Measurements from ENCODE around the gene C1QL4.
"Not testable (repeated sequence)": the region's sequence is repeated elsewhere in the genome, so short reads cannot be mapped to it uniquely, and the experiment has no call there.

Gene C1QL4

DNA sequence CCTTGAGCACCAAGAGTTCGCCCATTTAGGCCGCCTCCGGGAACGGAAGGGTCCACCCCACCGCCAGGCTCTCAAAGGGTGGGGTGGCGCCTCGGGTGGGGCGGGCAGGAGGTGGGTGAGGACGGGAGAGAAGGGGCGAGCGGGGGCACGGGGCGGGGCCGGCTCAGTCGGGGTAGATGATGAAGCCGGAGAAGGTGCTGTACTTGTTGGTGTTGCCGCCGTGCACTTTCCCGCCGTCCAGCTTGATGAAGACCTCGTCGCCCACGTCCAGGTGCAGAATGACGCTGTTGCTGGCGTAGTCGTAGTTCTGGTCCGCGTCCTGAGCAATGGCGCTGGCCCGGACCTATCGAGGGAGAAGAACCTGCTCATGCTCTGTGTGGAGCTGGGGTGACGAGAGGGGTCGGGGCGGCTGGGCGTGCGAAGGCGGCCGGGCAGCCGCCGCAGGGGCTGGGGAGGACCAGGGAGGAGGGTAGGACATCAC is 4.1 kb downstream of the C1QL4 start:
- DNase-seq, result no peak

DNA sequence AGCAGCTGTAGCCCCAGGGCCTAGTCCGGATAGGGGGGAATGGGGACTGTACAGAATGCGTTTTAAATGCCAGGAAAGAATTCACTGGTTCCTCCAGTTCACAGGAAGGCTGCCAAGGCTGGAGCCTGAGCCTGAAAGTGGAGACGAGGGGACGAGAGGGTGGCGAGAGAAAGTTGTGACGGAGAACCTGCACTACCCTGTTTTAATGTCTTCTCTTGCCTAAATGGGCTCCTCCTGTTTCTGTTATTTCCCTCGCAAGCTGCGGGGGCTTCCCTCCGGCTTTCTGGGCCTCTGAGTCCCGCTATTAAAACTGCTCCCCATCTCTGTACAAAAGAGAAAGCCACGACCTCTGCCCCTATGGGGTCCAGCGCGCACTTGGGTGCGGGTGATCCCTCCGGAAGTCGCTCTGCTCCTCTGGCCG is 4.5 kb downstream of the C1QL4 start:
- DNase-seq, result no peak

DNA sequence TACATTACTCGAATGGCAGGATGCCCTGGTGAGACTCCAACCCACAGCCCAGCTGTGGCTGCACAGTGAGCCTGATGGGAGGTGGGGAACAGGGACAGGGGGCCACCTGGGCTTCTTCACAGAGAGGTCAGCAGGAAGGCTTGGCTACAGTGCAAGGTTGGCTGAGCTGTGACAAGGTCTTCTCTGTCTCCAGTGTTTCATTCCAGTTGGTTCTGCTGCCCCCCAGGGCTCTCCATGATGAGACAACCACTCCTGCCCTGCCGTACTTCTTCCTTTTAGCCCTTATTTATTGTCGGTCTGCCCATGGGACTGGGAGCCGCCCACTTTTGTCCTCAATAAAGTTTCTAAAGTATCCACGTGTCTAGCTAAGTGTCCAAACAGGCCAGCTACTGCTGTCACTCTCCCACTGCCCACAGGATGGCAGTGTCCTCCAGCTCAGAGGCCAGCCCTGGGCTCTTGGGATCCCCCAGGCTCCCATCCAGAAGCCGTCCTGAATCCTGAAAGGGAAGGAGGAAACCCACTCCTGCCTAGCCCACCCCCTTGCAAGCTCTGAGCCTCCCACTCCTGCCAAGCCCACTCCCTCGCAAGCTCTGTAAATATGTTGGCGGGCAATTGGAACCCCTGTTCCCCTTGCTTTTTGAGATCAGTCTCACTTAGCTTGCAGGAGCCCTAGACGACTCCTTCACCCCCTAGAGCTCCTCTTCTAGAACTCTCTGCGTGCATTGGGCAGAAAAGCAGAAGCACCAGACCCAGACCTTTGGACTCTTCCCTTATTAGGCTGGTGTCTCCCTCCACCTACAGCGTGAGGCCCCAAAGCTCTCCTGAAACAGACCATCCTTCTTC is 5.4 kb downstream of the C1QL4 start:
- DNase-seq, result no peak

DNA sequence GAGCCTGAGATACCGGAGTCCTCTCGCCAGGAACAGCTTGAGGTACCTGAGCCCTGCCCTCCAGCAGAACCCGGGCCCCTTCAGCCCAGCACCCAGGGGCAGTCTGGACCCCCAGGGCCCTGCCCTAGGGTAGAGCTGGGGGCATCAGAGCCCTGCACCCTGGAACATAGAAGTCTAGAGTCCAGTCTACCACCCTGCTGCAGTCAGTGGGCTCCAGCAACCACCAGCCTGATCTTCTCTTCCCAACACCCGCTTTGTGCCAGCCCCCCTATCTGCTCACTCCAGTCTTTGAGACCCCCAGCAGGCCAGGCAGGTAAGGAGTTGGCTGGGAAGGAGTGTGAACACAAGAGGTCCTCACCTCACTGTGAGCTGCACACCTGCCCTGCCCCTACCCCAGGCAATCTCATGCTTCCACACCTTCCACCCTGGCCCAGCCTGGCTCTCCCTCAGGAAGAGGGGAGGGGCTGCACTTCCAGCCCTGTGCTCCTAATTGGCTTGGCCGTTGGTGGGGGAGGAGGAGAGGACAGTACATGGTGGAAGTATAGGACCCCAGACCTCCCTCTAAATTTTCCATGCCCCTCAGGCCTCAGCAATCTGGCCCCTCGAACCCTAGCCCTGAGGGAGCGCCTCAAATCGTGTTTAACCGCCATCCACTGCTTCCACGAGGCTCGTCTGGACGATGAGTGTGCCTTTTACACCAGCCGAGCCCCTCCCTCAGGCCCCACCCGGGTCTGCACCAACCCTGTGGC is 6.2 kb downstream of the C1QL4 start:
- DNase-seq, result no peak

DNA sequence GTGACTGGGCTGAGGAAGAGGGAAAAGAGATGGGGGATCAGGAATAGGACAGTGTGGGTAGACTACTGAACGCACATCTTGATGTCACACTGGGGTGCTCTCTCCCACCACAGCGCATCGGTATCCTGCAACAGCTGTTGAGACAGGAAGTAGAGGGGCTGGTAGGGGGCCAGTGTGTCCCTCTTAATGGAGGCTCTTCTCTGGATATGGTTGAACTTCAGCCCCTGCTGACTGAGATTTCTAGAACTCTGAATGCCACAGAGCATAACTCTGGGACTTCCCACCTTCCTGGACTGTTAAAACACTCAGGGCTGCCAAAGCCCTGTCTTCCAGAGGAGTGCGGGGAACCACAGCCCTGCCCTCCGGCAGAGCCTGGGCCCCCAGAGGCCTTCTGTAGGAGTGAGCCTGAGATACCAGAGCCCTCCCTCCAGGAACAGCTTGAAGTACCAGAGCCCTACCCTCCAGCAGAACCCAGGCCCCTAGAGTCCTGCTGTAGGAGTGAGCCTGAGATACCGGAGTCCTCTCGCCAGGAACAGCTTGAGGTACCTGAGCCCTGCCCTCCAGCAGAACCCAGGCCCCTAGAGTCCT is 6.9 kb downstream of the C1QL4 start:
- DNase-seq, result no peak

DNA sequence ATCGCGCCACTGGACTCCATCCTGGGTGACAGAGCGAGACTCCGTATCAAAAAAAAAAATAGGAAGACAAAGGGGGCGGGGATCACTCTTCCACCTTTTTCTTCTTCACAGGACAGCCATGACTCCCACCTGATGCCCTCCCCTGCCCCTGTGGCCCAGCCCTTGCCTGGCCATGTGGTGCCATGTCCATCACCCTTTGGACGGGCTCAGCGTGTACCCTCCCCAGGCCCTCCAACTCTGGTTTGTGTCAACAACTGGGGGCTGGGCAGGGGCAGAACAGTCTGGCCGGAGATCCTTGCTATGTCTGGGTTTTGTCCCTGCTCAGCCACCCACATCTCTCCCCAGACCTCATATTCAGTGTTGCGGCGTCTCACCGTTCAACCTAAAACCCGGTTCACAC is 8.2 kb downstream of the C1QL4 start:
- no peak for DNase-seq

DNA sequence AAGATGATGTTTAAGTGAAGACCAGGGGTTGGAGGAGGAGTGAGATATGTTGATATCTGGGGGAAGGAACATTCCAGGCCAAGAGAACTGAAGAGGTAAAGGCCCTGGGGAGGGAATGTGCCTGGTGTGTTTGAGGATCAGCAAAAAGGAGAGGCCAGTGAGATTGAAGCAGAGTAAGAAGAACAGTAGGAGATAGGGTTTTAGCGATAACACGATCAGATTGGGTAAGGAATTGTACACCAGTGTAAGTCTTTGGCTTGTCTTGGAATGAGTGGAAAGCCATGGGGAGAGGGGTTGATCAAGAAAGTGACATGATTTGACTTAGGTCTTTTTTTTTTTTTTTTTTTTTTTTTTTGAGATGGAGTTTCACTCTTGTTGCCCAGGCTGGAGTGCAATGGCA is 9.1 kb downstream of the C1QL4 start:
- no peak for DNase-seq

DNA sequence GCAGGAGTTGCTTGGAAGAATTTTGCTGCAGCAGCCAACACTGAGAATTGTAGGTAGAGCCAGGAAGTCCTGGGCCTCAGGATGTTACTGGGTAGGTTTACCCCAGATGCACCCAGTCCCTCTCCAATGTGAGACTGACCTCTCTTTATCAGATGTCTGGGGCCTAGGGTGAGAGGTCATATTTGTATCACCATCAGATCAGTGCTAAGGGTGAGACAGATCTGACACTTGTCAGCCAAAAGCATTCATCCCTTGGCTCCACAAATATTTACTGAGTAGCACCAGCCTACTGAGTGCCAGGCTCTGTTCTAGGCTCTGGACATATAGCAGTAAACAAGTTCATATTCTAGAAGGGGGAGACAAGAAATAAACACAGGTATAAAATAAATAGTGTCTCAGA is 9.6 kb downstream of the C1QL4 start:
- no peak for DNase-seq

DNA sequence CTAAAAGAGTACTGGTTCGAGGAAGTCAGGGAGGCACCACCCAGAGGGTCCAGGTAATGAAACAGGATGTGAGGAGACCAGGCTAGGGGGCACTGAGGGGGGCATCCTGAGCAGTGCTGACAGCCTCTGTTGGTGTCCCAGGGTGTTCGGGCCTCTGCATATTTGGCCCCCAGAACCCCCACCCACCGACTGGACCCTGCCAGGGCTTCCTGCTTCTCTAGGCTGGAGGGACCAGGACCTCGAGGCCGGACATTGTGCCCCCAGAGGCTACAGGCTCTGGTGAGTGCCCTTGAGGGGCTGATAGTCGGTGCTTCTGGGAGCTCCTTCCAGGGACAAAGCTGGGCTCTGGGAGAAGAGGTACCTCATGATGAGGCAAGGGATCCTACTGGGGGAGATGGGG is 11.4 kb downstream of the C1QL4 start:
- no peak for DNase-seq

DNA sequence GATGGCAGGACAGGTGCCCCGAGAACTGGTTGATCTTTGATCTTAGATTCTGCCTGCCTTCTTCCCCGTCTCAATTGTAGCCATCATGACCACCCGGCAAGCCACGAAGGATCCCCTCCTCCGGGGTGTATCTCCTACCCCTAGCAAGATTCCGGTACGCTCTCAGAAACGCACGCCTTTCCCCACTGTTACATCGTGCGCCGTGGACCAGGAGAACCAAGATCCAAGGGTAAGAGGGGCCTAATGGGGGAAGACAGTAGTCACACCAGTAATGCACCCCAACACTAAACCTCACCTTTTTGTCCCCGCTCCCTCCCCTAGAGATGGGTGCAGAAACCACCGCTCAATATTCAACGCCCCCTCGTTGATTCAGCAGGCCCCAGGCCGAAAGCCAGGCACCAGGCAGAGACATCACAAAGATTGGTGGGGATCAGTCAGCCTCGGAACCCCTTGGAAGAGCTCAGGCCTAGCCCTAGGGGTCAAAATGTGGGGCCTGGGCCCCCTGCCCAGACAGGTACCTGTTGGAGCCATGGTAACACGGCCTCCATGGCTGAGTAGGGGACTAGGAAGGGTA is 13.4 kb downstream of the C1QL4 start:
- DNase-seq, result no peak

DNA sequence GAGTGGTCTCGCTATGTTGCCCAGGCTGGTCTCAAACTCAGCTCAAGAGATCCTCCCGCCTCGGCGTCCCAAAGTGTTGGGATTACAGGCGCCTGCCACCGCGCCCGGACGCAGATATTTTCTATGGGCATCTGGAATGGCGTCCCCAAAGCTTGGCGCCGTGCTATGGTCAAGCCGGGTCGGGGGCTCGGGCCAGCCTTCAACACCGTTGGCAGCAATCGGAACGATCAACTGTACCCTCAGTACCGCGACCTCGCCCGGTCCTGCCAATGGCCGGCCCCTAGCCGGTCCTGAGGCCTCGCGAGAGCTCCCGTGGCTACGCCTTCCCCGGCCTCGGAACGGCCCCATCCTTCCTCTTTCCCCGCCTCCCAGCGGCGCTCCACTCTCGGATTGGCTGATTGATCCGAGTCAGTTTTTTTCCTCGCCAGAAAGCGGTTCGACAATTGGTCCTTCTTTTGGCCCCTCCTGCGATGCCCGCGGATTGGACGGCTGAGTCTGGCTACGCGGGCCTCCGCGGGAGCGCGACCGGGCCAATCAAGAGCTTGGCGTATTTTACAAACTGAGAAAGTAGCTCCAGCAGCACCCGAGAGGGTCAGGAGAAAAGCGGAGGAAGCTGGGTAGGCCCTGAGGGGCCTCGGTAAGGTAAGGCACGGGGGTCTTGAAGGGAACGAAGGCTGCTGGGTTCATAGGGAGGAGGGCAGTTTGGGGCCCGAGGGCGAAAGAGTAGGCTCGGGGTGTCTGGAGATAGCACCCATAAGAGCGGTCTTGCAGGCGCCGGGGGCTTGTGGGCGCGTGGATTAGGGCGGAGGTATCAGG is 14.1 kb downstream of the C1QL4 start, which contains the start of gene TROAP:
Gene TROAP, plus strand, starts transcription at position 548 of the 816 bp plus-strand sequence. CDS start 354 bp downstream, outside the sequence.
- DNase-seq, result peak; percentile 76 to 97

DNA sequence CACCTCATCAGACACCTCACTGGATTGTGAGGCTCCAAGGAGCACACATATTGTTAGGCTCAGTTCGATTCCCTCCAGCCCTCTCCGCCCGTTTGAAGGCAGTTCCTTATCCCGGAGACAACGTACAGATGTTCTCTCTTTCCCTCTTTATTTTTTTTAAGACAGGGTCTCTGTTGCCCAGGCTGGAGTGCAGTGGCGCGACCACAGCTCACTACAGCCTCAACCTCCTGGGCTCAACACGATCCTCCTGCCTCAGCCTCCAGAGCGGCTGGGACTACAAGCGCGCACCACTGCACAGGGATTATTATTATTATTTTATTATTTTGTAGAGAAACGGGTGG is 14.7 kb downstream of the C1QL4 start:
- no peak for DNase-seq

DNA sequence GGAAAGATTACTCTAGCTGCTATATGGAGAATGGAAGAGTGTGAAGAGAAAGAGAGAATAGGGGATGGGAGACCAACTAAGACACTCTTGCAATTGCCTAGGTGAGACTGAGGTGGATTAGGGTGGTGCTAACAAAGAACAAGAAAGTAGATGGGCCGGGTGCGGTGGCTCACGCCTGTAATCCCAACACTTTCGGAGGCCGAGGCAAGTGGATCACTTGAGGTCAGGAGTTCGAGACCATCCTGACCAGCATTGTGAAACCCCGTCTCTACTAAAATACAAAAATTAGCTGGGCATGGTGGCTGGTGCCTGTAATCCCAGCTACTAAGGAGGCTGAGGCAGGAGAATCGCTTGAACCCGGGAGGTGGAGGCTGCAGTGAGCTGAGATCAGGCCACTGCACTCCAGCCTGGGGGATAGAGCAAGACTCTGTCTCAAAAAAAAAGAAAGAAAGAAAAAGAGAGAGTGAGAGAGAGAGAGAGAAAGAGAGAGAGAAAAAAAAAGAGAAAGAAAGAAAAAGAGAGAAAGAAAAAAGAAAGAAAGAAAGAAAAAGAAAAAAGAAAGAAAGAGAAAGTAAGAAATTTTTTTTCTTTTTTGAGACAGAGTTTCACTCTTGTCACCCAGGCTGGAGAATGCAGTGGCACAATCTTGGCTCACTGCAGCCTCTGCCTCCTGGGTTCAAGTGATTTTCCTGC is 16.4 kb downstream of the C1QL4 start:
- DNase-seq, result not testable (repeated sequence)

DNA sequence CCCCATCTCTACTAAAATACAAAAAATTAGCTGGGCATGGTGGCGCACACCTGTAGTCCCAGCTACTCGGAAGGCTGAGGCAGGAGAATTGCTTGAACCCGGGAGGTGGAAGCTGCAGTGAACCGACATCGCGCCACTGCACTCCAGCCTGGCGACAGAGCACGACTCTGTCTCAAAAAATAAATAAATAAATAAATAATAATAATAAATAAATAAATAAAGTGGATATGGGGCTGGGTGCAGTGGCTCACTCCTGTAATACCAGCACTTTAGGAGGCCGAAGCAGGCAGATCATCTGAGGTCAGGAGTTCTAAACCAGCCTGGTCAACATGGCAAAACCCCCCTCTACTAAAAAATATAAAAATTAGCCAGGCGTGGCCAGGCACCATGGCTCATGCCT is 19.9 kb downstream of the C1QL4 start:
- DNase-seq, result not testable (repeated sequence)

DNA sequence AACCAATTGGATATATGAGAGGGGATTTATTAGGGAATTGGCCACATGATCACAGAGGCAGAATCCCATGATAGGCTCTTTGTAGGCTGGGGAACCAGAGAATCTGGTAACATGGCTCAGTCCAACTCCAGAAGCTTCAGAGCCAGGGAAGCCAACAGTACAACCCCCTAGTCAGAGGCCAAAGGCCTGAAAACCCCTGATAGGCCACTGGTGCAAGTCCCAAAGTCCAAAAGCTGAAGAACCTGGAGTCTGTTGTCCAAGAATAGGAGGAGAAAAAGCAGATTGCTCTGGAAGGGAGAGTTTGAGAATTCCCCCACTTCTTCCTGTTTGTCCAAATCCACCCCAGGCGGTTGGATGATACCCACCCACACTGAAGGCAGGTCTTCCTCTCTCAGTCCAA is 22.2 kb downstream of the C1QL4 start:
- no peak for DNase-seq

DNA sequence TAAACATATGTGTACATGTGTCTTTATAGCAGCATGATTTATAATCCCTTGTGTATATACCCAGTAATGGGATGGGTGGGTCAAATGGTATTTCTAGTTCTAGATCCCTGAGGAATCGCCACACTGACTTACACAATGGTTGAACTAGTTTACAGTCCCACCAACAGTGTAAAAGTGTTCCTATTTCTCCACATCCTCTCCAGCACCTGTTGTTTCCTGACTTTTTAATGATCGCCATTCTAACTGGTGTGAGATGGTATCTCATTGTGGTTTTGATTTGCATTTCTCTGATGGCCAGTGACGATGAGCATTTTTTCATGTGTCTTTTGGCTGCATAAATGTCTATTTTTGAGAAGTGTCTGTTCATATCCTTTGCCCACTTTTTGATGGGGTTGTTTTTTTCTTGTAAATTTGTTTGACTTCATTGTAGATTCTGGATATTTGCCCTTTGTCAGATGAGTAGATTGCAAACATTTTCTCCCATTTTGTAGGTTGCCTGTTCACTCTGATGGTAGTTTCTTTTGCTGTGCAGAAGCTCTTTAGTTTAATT is 26.5 kb downstream of the C1QL4 start:
- not testable (repeated sequence) for DNase-seq

DNA sequence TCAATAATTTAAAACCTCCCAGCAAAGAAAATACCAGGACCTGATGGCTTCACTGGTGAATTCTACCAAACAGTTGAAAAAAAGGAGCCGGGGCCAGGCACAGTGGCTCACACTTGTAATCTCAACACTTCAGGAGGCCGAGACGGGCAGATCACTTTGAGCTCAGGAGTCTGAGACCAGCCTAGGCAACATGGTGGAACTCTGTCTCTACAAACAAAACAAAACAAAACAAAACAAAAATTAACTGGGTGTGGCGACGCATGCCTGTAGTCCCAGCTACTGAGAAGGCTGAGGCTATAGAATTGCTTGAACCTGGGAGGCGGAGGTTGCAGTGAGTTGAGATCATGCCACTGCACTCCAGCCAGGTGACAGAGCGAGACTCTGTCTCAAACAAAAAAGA is 27.6 kb downstream of the C1QL4 start:
- DNase-seq, result no peak

DNA sequence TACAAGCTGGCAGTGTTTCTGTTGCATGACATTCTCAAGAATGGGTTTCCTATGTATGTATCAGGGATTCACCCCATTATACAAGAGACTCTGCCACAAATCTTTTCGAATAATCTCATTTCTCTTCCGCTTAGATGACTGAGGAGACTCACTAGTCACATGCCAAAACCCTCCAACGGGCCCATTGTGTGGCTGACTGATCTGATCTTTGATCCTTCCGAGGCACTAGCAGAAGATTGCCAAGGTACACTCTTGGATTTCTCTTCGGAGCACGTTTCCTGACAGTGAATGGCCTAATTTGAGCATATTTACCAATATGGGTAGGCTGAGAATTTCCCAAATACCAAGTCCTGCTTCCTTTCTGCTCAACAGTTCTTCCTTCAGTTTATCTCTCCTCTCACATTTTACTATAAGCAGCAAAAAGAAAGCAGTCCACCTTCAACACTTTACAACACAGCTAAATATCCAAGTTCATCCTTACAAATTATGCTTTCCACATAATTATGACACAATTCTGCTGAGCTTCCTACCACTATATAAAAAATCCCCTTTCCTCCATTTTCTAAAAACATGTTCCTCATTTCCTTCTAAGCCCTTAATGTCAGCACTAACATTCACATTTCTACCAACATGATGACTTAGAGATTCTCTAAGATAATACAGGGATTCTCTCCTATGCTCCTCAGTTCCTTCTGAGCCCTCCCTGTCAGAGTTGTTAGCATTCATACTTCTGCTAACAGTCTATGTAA is 31.1 kb downstream of the C1QL4 start:
- no peak for DNase-seq

DNA sequence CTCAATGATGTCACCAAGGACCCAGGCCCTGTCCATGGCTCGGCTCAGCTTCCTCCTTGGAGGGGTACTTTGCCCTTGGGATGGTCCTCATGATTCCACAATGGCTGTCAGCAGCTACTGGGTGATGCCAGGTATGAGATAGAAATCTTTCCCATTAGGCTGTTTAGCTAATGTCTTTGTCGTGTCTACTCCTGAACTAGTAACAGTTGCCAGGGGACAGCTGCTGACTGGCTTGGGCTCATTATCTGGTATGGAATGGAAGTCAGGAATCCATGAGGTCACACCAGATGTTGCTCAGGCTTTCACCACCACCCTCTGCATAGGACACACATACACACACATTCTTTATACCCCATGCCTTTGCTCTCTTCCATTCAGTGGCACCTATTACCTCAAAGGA is 32.8 kb downstream of the C1QL4 start:
- DNase-seq, result no peak

DNA sequence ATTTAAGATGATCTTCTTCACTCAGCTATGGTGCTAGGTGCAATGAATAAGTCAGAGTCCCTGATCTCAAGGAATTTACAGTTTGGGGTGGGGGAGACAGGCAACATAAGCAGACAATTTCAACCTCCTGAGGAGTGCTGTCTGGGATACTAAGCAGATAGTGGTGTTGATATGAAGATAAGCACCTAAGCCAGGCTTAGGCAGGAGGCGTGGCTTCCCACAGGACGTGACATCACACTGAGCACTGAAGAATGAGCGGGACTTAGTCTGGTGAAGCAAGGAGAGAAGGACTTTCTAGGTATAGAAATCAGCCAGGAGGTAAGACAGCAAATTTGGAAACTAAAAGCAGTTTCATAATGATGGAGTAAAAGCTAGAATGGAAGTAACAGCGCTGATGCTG is 35.2 kb downstream of the C1QL4 start:
- no peak for DNase-seq

DNA sequence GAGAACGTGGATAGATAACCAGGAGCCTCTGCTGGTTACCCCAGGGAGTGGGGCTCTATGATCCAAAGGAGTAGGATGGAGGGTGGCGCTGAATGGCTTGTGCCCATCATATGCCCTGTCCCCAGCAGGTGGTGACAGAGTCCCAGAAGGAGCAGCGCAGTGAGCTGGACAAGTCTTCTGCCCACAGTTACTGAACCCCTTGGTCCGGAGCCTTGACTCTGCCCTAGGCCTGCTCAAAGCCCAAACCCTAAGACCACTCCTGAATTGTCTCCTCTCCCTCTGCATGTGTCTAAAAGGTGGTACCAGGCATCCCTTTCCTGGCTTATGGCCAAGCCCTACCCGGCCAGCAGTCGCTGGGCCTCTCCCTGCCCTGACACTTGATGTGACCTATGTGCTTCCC is 38.8 kb downstream of the C1QL4 start:
- DNase-seq, result no peak
